HEK293 (cell line): ENCODE measurements around the gene NEGR1.

Experiments
- HIC1 ChIP-seq: fragments of 450-650 bp; formaldehyde crosslinking; IDR thresholded peaks from 2 replicates; pipeline ENCODE4 v1.5.1; 2016; ENCODE audit warnings: missing biosample characterization, missing genetic modification characterization
- KLF9 ChIP-seq: fragments of 450-650 bp; formaldehyde crosslinking; IDR thresholded peaks from 2 replicates; pipeline ENCODE4 v1.5.1; 2016; ENCODE audit warnings: missing biosample characterization, missing genetic modification characterization, low read depth
- ZNF266 ChIP-seq: fragments of 450-650 bp; formaldehyde crosslinking; IDR thresholded peaks from 2 replicates; pipeline ENCODE4 v1.5.1; 2016; ENCODE audit warnings: missing biosample characterization, missing genetic modification characterization, low read depth
- ZNF585B ChIP-seq: fragments of 450-650 bp; formaldehyde crosslinking; IDR thresholded peaks from 2 replicates; pipeline ENCODE4 v1.5.1; 2016; ENCODE audit warnings: missing biosample characterization, missing genetic modification characterization
- ZNF660 ChIP-seq: fragments of 450-650 bp; IDR thresholded peaks from 2 replicates; pipeline ENCODE4 v1.5.1; 2018; ENCODE audit warnings: missing biosample characterization, mild to moderate bottlenecking, missing genetic modification characterization
- ZNF768 ChIP-seq: fragments of 450-650 bp; formaldehyde crosslinking; IDR thresholded peaks from 2 replicates; pipeline ENCODE4 v1.5.1; 2018; ENCODE audit warnings: missing biosample characterization, mild to moderate bottlenecking, missing genetic modification characterization
- TF ChIP-seq, protein P1 (sequence below): fragments of 450-650 bp; formaldehyde crosslinking; IDR thresholded peaks from 2 replicates; pipeline ENCODE4 v1.5.1; 2016; ENCODE audit warnings: missing biosample characterization, missing genetic modification characterization
- TF ChIP-seq, protein P2 (sequence below): fragments of 450-650 bp; formaldehyde crosslinking; IDR thresholded peaks from 2 replicates; pipeline ENCODE4 v1.5.1; 2016; ENCODE audit warnings: missing biosample characterization, missing genetic modification characterization, low read depth
- TF ChIP-seq, protein P3 (sequence below): fragments of 450-650 bp; formaldehyde crosslinking; IDR thresholded peaks from 2 replicates; pipeline ENCODE4 v1.5.1; 2016; ENCODE audit warnings: missing biosample characterization, missing genetic modification characterization

DNA sequence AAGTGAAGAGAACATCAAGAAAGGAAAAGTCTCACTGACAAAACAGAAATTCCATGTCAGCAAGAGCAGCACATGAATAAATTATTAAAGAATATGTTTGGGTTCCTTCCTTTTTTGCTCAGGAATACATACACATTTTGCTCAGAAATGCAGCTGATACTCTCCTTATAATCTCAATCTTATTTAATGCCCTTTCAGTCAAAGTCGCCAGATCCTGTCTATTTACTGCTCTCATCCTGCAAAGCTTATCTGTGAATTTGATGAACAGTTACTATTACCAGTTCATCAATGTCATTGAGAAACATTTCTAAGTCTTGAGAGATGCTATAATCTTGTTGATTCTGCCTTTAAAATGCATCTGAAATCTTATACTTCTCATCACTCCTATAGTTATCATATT is 658.5 kb downstream of the NEGR1 start:
- TF ChIP-seq, protein P1, sequence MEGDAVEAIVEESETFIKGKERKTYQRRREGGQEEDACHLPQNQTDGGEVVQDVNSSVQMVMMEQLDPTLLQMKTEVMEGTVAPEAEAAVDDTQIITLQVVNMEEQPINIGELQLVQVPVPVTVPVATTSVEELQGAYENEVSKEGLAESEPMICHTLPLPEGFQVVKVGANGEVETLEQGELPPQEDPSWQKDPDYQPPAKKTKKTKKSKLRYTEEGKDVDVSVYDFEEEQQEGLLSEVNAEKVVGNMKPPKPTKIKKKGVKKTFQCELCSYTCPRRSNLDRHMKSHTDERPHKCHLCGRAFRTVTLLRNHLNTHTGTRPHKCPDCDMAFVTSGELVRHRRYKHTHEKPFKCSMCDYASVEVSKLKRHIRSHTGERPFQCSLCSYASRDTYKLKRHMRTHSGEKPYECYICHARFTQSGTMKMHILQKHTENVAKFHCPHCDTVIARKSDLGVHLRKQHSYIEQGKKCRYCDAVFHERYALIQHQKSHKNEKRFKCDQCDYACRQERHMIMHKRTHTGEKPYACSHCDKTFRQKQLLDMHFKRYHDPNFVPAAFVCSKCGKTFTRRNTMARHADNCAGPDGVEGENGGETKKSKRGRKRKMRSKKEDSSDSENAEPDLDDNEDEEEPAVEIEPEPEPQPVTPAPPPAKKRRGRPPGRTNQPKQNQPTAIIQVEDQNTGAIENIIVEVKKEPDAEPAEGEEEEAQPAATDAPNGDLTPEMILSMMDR (tag by site-specific recombination): no peak
- TF ChIP-seq, protein P2, sequence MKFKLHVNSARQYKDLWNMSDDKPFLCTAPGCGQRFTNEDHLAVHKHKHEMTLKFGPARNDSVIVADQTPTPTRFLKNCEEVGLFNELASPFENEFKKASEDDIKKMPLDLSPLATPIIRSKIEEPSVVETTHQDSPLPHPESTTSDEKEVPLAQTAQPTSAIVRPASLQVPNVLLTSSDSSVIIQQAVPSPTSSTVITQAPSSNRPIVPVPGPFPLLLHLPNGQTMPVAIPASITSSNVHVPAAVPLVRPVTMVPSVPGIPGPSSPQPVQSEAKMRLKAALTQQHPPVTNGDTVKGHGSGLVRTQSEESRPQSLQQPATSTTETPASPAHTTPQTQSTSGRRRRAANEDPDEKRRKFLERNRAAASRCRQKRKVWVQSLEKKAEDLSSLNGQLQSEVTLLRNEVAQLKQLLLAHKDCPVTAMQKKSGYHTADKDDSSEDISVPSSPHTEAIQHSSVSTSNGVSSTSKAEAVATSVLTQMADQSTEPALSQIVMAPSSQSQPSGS (tag by site-specific recombination): no peak
- TF ChIP-seq ZNF266 (tag by site-specific recombination): no peak
- TF ChIP-seq KLF9 (tag by site-specific recombination): no peak
- TF ChIP-seq ZNF585B (tag by site-specific recombination): no peak
- no peak for TF ChIP-seq HIC1 (tag by site-specific recombination)
- TF ChIP-seq ZNF768 (tag by site-specific recombination): no peak
- TF ChIP-seq ZNF660 (tag by site-specific recombination): no peak
- TF ChIP-seq, protein P3, sequence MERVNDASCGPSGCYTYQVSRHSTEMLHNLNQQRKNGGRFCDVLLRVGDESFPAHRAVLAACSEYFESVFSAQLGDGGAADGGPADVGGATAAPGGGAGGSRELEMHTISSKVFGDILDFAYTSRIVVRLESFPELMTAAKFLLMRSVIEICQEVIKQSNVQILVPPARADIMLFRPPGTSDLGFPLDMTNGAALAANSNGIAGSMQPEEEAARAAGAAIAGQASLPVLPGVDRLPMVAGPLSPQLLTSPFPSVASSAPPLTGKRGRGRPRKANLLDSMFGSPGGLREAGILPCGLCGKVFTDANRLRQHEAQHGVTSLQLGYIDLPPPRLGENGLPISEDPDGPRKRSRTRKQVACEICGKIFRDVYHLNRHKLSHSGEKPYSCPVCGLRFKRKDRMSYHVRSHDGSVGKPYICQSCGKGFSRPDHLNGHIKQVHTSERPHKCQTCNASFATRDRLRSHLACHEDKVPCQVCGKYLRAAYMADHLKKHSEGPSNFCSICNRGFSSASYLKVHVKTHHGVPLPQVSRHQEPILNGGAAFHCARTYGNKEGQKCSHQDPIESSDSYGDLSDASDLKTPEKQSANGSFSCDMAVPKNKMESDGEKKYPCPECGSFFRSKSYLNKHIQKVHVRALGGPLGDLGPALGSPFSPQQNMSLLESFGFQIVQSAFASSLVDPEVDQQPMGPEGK (tag by site-specific recombination): no peak
